ENCODE data around the gene LIPI. TPM values are rescaled to one million over a fixed set of nuclear protein-coding genes. Genes with fewer than 3 reads are reported as not detected.
"Not testable (repeated sequence)": the region's sequence is repeated elsewhere in the genome, so short reads cannot be mapped to it uniquely, and the experiment has no call there.

LIPI gene
- total RNA-seq, 2 donors from 2014 or later = not detected

GRCh38 chr21:14078746-14079375 is 131.9 kb downstream of the LIPI start:
- DNase-seq = no peak
- intact Hi-C loops (cut with DNase I, micrococcal nuclease) = no loop called here
- ATAC-seq = no peak

- intact Hi-C loops (cut with DNase I, micrococcal nuclease) = no loop called here
- no peak for ATAC-seq
- no peak for DNase-seq
Measured at GRCh38 chr21:14076143-14076806, 134.5 kb downstream of the LIPI start.

DNA sequence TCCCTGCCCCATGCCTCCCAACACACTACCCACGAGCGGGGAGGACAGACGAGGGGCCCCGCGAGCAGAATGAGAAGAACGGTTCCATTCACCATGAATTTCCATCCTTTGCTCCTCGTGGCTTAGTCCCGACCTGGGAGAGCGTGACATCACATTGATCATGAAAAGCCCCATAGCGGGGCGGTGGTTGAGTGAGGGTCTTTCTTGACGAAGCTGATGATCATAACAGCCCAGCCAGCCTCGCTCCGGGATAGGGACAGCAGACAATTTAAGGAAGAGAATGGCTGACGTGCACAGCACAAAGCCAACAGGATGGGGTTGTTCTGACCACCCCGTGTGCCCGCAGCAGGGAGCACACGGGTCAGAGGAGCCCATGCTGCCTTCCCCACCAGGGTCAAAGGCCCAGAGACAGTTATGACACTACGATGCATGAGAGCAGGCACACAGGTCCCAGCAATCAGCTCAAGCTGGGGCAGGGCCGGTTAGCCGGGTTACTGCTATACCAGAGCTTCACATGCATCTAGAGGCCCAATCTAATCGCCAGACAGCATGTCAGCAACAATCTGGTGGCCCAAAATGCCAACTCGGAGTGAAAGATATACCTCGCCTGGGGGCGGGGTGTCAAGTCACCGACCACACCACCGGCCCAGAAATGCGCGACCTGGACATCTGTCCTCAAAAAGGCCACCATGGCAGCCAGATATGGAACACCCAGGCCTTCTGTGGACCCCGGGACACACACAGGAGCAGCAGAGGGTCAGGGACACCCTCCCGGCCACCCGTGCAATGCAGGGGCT is 135.2 kb downstream of the LIPI start:
- intact Hi-C loops (cut with DNase I, micrococcal nuclease) = no loop called here
- no peak for ATAC-seq
- DNase-seq = no peak

DNA sequence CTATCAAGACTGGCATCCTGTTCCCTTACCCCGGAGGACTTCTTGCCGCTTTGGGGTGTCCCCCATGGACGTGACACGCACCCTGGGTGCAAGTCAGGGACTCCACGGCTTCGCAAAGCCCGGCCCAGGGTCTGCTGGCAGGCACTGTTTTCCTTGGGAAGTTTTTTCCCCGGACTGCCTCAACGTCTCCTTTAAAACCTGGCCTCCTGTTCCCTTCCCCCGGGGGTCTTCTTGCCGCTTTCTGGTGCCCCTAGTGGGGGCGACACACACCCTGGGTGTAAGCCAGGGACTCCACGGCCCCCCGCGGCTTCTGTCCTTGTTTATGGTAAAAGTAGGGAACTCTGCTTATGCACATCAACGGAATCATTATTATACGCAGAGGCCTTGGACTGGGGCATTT is 136.6 kb downstream of the LIPI start:
- ATAC-seq (no peak), DNase-seq (no peak)
- intact Hi-C loops (cut with DNase I, micrococcal nuclease) = no loop called here

DNA sequence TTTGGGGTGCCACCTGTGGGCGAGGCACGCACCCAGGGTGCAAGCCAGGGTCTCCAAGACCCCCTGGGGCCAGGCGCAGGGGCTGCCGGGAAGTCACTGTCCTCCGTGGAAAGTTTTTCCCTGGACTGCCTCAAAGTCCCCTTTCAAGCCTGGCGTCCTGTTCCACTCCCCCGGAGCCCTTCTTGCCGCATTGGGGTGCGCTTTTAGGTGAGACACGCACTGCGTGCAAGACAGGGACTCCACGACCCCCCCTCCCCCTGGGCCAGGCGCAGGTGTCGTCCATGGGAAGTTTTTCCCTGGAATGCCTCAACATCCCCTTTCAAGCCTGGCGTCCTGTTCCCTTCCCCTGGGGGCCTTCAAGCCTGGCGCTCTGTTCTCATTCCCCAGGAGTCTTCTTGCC is 137.1 kb downstream of the LIPI start:
- intact Hi-C loops (cut with DNase I, micrococcal nuclease) = no loop called here
- ATAC-seq (no peak), DNase-seq (no peak)

DNA sequence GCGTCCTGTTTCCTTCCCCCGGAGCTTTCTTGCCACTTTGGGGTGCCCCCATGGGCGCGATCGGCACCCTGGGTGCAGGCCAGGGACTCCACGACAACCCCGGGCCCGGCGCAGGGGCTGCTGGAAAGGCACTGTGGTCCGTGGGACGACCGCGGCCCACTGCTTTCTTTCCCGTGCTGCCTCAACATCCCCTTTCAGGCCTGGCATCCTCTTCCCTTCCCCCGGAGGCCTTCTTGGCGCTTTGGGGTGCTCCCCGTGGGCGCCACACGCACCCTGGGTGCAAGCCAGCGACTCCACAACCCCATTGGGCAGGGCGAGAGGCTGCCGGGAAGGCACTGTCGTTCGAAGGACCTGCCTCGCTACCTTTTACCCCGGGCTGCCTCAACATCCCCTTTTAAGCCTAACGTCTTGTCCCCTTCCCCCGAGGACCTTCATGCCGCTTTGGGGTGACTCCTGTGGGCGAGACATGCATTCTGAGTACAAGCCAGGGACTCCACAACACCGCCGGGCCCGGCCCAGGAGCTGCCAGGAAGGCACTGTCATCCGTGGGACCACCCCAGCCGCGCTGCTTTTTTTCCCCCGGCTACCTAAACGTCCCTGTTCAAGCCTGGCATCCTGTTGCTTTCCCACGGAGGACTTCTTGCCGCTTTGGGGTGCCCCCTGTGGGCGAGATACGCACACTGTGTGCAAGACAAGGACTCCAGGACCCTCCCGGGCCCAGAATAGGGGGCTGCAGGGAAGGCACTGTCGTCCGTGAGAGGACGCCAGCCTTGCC is 137.8 kb downstream of the LIPI start:
- no peak for ATAC-seq
- intact Hi-C loops (cut with DNase I, micrococcal nuclease) = no loop called here

DNA sequence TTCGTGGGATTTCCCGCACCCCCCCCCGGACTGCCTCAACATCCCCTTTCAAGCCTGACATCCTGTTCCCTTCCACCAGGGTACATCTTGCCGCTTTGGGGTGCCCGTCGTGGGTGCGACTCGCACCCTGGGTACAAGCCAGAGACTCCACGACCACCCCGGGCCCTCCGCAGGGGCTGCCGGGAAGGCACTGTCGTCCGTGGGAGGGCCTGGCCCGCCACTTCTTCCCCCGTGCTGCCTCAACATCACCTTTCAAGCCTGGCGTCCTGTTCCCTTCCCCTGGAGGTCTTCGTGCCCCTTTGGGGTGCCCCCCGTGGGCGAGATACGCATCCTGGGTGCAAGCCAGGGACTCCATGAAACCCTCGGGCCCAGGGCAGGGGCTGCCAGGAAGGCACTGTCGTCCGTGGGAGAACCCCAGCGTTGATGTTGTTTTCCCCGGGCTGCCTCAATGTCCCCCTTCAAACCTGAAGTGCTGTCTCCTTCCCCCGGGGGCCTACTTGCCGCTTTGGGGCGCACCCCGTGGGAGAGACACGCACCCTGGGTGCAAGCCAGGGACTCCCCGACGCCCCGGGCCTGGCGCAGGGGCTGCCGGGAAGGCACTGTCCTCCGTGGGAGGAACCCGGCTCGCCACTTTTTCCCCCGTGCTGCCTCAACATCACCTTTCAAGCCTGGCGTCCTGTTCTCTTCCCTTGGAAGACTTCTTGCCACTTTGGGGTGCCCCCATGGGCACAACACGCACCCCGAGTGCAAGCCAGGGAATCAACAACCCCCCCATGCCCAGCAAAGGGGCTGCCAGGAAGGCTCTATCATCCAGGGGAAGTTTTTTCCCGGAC is 138.6 kb downstream of the LIPI start:
- intact Hi-C loops (cut with DNase I, micrococcal nuclease) = no loop called here
- ATAC-seq = no peak
- no peak for DNase-seq

More for the DNA sequence above, 137.8 kb downstream of the LIPI start:
- DNase-seq = no peak

DNA sequence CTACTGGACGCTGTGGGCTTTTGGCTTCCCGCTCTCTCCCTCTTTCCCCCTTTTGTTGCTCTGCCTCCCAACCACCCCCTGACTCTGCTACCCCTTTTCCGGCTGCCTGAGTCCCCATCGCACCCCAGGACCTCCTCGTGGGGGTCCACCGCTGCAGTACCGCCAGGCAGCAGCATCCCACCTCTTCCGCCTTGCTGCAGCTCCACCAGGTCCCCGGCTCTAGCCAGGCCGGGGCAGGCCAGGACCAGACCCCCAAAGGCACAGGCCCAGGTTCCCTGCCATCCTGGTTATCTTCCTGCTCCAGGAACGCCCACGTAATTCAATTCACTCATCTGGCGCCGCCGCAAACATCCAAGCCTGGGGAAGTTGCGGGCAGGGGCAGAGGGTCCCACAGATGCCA is 139.8 kb downstream of the LIPI start:
- DNase-seq (no peak), ATAC-seq (no peak)
- intact Hi-C loops (cut with DNase I, micrococcal nuclease) = no loop called here

- DNase-seq = no peak
- ATAC-seq = no peak
- intact Hi-C loops (cut with DNase I, micrococcal nuclease) = no loop called here
Measured at GRCh38 chr21:14070049-14070893, 140.5 kb downstream of the LIPI start.

GRCh38 chr21:14064296-14064645 is 146.5 kb downstream of the LIPI start:
- no peak for DNase-seq
- no peak for ATAC-seq
- intact Hi-C loops (cut with DNase I, micrococcal nuclease) = no loop called here

DNA sequence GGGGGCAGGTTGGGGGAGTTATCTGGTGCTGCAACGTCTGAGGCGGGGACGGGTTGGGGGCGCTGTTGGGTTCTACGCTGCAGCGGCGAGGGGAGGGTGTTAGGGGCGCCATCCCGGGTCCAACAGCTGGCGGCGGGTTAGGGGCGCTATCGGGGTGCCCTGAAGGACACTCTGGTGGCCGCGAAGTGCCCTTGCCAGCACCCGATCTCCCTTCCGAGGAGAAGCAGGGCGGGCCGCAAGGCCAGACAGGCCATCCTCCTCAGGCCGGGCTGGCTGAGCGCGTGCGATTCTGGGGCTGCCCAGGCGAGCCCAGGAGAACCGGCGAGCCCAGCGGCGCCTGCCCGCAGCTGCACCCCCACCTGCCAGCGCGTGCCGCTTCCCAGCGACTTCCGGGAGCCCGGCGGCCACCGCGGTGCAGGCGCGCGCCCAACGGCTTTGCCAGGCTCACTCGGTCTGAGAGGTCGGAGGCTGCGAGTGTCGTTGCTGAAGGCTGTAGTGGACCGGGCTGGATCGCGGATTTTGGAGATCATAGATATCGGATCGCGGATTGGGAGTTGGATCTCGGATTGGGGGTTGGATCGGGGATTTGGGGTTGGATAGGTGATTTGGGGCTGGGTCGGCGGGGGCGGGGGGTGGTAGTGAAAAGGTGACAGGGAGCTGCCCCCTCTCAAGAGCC is 147.0 kb downstream of the LIPI start:
- ATAC-seq; intact Hi-C loops (cut with DNase I, micrococcal nuclease); DNase-seq: not testable (repeated sequence)

- intact Hi-C loops (cut with DNase I, micrococcal nuclease); DNase-seq; ATAC-seq: not testable (repeated sequence)
Measured at GRCh38 chr21:14062684-14063083, 148.1 kb downstream of the LIPI start.

GRCh38 chr21:14061820-14062219 is 148.9 kb downstream of the LIPI start:
- ATAC-seq; intact Hi-C loops (cut with DNase I, micrococcal nuclease); DNase-seq: not testable (repeated sequence)

DNA sequence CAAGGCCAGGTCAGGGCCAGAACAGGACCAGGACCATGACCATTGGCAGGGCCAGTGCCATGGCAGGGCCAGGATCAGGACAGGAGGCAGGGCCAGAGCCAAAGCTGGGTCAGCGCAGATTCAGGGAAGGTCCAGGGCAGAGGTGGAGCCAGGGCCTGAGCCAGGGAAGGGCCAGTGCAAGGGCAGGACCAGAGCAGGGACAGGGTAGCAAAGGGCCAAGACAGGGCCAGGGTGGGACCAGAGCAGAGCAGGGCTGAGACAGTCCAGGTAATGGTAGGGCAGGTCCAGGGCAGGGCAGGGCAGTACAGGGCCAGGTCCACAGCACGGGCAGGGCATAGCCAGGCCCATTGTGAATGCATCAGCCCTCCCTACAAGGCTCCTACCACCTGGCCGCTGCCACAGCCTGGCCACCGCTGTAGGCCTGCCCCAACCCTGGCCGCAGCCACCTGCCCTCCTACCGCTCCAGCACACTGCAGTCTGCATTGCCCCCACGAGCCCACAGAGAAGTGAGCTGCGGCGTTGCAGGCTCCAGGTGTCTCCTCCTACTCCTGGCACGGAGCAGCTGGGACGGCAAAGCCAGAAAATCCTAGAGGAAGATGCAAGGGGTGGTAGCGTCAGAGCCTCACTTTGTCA is 151.6 kb downstream of the LIPI start:
- intact Hi-C loops (cut with DNase I, micrococcal nuclease); ATAC-seq; DNase-seq: not testable (repeated sequence)

All from left colon (tissue), 2 donors.